Heart right ventricle (tissue), 16 donors: ENCODE measurements around the gene PTPN12. TPM values are rescaled to one million over a fixed set of nuclear protein-coding genes. Genes with fewer than 3 reads are reported as not detected.

Source experiments
- ATAC-seq, 8 donors: fragments of 200-7000 bp; cut with Tn5 transposase; one replicate each; pipeline ENCODE4 v1.9.1; 2020; ENCODE audit warnings: mild to moderate bottlenecking in 8 of 8, moderate library complexity in 8 of 8, moderate number of reproducible peaks in 1 of 8
- DNase-seq, 2 donors: peaks; one replicate each; pipeline ENCODE4 v3.0.0-alpha.2; 2020
- H3K27ac ChIP-seq, 10 donors: fragments of 200-600 bp; sonication (generic) in 2 of 10; one replicate each; pipeline versions ENCODE4 v1.5.0 to v1.8.0; 2020 to 2022; ENCODE audit warnings: mild to moderate bottlenecking in 3 of 10
- H3K27me3 ChIP-seq, 7 donors: fragments of 200-600 bp; one replicate each; pipeline ENCODE4 v1.8.0; 2021 to 2022; ENCODE audit warnings: mild to moderate bottlenecking in 2 of 7
- H3K36me3 ChIP-seq, 9 donors: fragments of 200-600 bp; sonication (generic) in 1 of 9; one replicate each; pipeline versions ENCODE4 v1.5.0 to v1.8.0; 2020 to 2022; ENCODE audit warnings: mild to moderate bottlenecking in 2 of 9
- H3K4me1 ChIP-seq, 9 donors: fragments of 200-600 bp; sonication (generic) in 1 of 9; one replicate each; pipeline versions ENCODE4 v1.5.0 to v1.8.0; 2020 to 2022; ENCODE audit warnings: mild to moderate bottlenecking in 4 of 9
- H3K4me3 ChIP-seq, 10 donors: fragments of 200-600 bp; sonication (generic) in 2 of 10; one replicate each; pipeline versions ENCODE4 v1.5.0 to v1.8.0; 2020 to 2022; ENCODE audit warnings: mild to moderate bottlenecking in 7 of 10, moderate library complexity in 2 of 10
- H3K9me3 ChIP-seq, 11 donors: fragments of 200-600 bp in 10 of 11; sonication (generic) in 2 of 11; one replicate each; pipeline versions ENCODE4 v1.5.0 to v1.8.0; 2013 to 2022; ENCODE audit warnings: mild to moderate bottlenecking in 2 of 11, control low read depth in 1 of 11, moderate library complexity in 1 of 11
- CTCF ChIP-seq, 9 donors: fragments of 200-600 bp; sonication (generic) in 2 of 9; IDR thresholded peaks; one replicate each; pipeline versions ENCODE4 v1.5.0 to v1.8.0; 2021 to 2022; ENCODE audit warnings: antibody characterized with exemption in 9 of 9, mild to moderate bottlenecking in 5 of 9, moderate library complexity in 1 of 9
- WGBS, 2 donors: extraction: QIAGEN DNeasy Blood & Tissue Kit; methylation state at CpG; one replicate each; pipeline ENCODE4 v1.1.7; 2013; ENCODE audit warnings: inconsistent platforms in 1 of 2; 5-methylcytosine and 5-hydroxymethylcytosine counted together
- intact Hi-C, 10 donors: fragments of 100-400 bp; cut with DNase I; formaldehyde crosslinking; loops; one replicate each; pipeline versions ENCODE4 v1.11.1 to v1.14.2; 2022
- polyA plus RNA-seq, 2 donors: library from polyadenylated mRNA; stranded (reverse); fragments of 200-250 nt; gene quantifications; one replicate each; pipeline ENCODE4 v1.2.3, GENCODE V29; 2013
- total RNA-seq, 10 donors: library from RNA; stranded (reverse); fragmentation: NEBNext Ultra II Directional in 3 of 10; extraction: Animal tissue kit (Norgen Biotek cat#: 25700) in 3 of 10; gene quantifications; one replicate each; pipeline versions ENCODE4 v1.2.1 to v1.2.4, GENCODE V29; 2021 to 2023
- donor health status: Arrhythmogenic right ventricular cardiomyopathy.
- donor health status: ischemic (EF 13 %, LVEDD 7.1; RV severe dilation, severe dysfunction).
- donor health status: healthy with polysubstance abuse.
- donor health status: DM: no; HTN: yes; CAD: no.
- donor health status: DM: no; HTN: no; CAD: no.
- donor health status: ischemic (EF 25% LVEDD 6.9; RV normal size, moderate dysfunction).
- donor health status: ischemic (EF 25% LVEDD 5.7; RV mildly dilated, moderate dysfunction).
- donor health status: healthy.
- donor health status: DM: yes; HTN: yes; CAD: no.
- donor health status: Ischemic cardiomyopathy.
- donor health status: ischemic (EF 35%, LVEDD 5.7; RV mildly dilated, moderate dysfunction).
- donor health status: nonischemic (EF 11% LVEDD 7.7; RV severe dilation, severe dysfunction).
- donor health status: DM: yes; HTN: yes; CAD: no.
- donor health status: PGD.
- donor health status: ischemic (EF 29% LVEDD 5.4; RV normal size, mild dysfunction).
- donor health status: nonischemic (EF 23%, LVEDD 6.1; RV moderate dilation, normal function).

Gene PTPN12
- total and polyA plus RNA-seq, 12 donors: 24.0 to 64.5 (median 42.6) TPM

DNA sequence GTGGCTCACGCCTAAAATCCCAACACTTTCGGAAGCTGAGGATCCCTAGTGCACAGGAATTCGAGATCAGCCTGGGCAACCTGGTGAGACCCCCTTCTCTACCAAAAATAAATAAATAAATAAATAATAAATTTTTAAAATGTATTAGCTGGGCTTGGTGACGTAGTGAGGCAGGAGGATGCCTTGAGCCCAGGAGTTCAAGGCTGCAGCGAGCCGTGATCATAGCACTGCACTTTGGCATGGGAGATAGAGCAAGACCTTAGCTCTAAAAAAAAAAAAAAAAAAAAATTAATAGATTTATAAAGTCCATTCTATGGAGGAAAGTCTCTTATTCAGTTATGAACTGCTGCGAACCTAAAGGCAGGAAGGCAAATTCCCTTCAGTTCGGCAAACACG lies 1.1 kb upstream of the PTPN12 start:
- H3K4me1 ChIP-seq: peaks cover 5 to 34% (median 29%) of the 10 kb centered on the region in 9 donors
- no peaks in the 10 kb centered on the region for H3K9me3 ChIP-seq
- peaks cover 0 to 4% (median 0%) of the 10 kb centered on the region in 9 donors for H3K36me3 ChIP-seq
- peak overlapping the region in 9 of 10 donors; percentile 86 to 100 (median 94) for H3K27ac ChIP-seq
- WGBS, 2 donors: 31 to 38% methylated on average over 9 of the region's 9 CpGs
- H3K27me3 ChIP-seq: no peaks in the 10 kb centered on the region
- no peak for TF ChIP-seq CTCF (IDR thresholded peaks at IDR 0.05)
- intact Hi-C loops: loop anchor here in 3 of 10 donors (5.0 to 10.0 kb wide), 5 partner anchors 36 to 161 kb away; partner anchors contain the start of genes GSAP (in 1 of the 3) and RSBN1L (in 1 of the 3)
- peak overlapping the region; percentile 52 to 100 (median 92) for H3K4me3 ChIP-seq
- DNase-seq (no peak), ATAC-seq (no peak)

- Histone ChIP-seq H3K27me3 (no peaks in the 10 kb centered on the region), H3K36me3 (peaks cover 0 to 6% (median 0%) of the 10 kb centered on the region in 9 donors), H3K4me1 (peaks cover 6 to 40% (median 34%) of the 10 kb centered on the region in 9 donors), H3K27ac (peak overlapping the region; percentile 48 to 100 (median 99)), H3K9me3 (no peaks in the 10 kb centered on the region), H3K4me3 (peak overlapping the region; percentile 77 to 100 (median 94))
- intact Hi-C loops: loop anchor here in 3 of 10 donors (5.0 to 10.0 kb wide), 5 partner anchors 36 to 161 kb away; partner anchors contain the start of genes GSAP (in 1 of the 3) and RSBN1L (in 1 of the 3)
- ATAC-seq (peak; percentile 91 to 96 (median 94)), DNase-seq (peak; percentile 97 to 99)
- 0 to 1% methylated on average over 54 to 56 of the region's 58 CpGs for WGBS, 2 donors
- TF ChIP-seq CTCF (IDR thresholded peaks at IDR 0.05): peak in 1 of 9 donors; percentile 18
These were observed 521 bp upstream of the PTPN12 start for GRCh38 chr7:77536413-77537135.

DNA sequence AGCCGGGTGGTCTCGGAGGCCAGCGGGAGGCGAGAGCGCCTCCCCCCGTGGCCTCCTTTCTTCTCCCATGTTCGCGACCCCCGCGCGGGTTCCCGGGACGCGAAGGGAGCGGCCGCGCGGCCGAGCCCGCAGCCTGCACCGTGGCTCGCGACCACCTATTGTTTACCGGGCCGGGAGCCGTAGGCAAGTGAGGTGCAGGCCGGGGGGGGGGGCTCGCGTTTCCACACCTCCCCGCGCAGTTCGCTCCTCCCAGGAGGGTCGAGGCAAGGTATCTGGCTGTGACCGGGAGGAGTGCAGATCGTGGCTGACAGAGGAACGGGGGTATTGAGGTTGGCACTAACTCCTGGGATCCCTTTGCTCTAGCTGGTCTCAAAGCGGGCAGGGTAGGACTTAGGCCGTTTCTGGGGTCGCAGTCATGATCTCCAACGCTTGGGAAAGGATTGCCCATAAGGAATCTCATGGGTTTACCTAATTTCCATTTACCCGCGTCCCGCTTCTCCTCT lies 734 bp downstream of the PTPN12 start:
- peak overlapping the region; percentile 96 to 100 (median 99) for H3K27ac ChIP-seq
- no peaks in the 10 kb centered on the region for H3K9me3 ChIP-seq
- H3K36me3 ChIP-seq: peaks cover 0 to 6% (median 0%) of the 10 kb centered on the region in 9 donors
- H3K4me3 ChIP-seq: peak overlapping the region; percentile 88 to 100 (median 96)
- 0% methylated on average over 42 to 43 of the region's 43 CpGs for WGBS, 2 donors
- H3K27me3 ChIP-seq: no peaks in the 10 kb centered on the region
- no peak for TF ChIP-seq CTCF (IDR thresholded peaks at IDR 0.05)
- DNase-seq: peak; percentile 39 to 47
- H3K4me1 ChIP-seq: peaks cover 6 to 48% (median 42%) of the 10 kb centered on the region in 9 donors
- intact Hi-C loops: loop anchor here in 3 of 10 donors (5.0 to 10.0 kb wide), 5 partner anchors 34 to 159 kb away; partner anchors contain the start of genes GSAP (in 1 of the 3) and RSBN1L (in 1 of the 3)
- peak in 7 of 8 donors; percentile 1 to 25 (median 5) for ATAC-seq
